Keratinocyte (primary cell): ENCODE measurements around the gene CEACAM6.

Experiments used
- EZH2 ChIP-seq: IDR thresholded peaks from one replicate; pipeline ENCODE4 v1.6.1; 2012; ENCODE audit warnings: inconsistent platforms, mild to moderate bottlenecking, low read length, moderate library complexity
- TF ChIP-seq, protein P1 (sequence below), 3 experiments: IDR thresholded peaks in 1 of 3; conservative IDR thresholded peaks in 1 of 3; optimal IDR thresholded peaks in 1 of 3; 2 replicates in 2 of 3; 3 replicates in 1 of 3; pipeline versions ENCODE3 to v1.5.1; 2011; ENCODE audit warnings: low read length in 3 of 3, mild to moderate bottlenecking in 3 of 3, moderate library complexity in 2 of 3, control low read depth in 1 of 3, inconsistent platforms in 1 of 3; ENCODE audit not compliant: insufficient read depth in 2 of 3; ENCODE audit errors: extremely low read depth in 1 of 3

DNA sequence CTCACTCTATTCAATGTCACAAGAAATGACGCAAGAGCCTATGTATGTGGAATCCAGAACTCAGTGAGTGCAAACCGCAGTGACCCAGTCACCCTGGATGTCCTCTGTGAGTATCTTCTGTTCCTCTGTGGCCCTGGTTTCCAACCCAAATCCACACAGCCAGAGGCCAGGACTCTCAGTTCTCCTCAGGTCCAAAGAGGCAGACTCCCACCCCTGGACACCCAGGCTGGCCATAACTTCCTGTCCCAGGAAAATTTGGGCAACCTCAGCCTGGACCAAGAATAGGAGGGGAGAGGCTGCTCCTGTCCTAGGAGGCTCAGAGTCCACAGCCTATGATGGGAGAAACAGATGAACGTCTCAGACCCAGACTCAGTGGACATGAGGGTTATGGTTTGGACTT, 35.2 kb upstream of the CEACAM6 start:
- TF ChIP-seq, protein P1, sequence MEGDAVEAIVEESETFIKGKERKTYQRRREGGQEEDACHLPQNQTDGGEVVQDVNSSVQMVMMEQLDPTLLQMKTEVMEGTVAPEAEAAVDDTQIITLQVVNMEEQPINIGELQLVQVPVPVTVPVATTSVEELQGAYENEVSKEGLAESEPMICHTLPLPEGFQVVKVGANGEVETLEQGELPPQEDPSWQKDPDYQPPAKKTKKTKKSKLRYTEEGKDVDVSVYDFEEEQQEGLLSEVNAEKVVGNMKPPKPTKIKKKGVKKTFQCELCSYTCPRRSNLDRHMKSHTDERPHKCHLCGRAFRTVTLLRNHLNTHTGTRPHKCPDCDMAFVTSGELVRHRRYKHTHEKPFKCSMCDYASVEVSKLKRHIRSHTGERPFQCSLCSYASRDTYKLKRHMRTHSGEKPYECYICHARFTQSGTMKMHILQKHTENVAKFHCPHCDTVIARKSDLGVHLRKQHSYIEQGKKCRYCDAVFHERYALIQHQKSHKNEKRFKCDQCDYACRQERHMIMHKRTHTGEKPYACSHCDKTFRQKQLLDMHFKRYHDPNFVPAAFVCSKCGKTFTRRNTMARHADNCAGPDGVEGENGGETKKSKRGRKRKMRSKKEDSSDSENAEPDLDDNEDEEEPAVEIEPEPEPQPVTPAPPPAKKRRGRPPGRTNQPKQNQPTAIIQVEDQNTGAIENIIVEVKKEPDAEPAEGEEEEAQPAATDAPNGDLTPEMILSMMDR (optimal IDR thresholded peaks at IDR 0.05 in 1 of 3, IDR thresholded peaks at IDR 0.05 in 1 of 3, conservative IDR thresholded peaks at IDR 0.05 in 1 of 3; ENCODE audit: extremely low read depth in 1 of 3, insufficient read depth in 2 of 3, low read length in 3 of 3), result no peak
- no peak for TF ChIP-seq EZH2
